GM19043 (cell line): ENCODE data around the gene ZNF670.

Experiments used
- ATAC-seq: cut with Tn5 transposase; IDR thresholded peaks from one replicate; pipeline ENCODE4 v1.9.1; 2021; ENCODE audit warnings: low read depth; ENCODE audit not compliant: unreplicated experiment

The ZNF670 gene

GRCh38 chr1:247104965-247105364 is 26.4 kb upstream of the ZNF670 start:
- ATAC-seq: no peak

- ATAC-seq: peak; percentile 98
Measured at GRCh38 chr1:247103859-247104591, 25.4 kb upstream of the ZNF670 start, which contains the start of gene ZNF669. TSS of gene ZNF669 (minus strand) at chr1:247104356. CDS start at chr1:247104199, 157 bp downstream.

DNA sequence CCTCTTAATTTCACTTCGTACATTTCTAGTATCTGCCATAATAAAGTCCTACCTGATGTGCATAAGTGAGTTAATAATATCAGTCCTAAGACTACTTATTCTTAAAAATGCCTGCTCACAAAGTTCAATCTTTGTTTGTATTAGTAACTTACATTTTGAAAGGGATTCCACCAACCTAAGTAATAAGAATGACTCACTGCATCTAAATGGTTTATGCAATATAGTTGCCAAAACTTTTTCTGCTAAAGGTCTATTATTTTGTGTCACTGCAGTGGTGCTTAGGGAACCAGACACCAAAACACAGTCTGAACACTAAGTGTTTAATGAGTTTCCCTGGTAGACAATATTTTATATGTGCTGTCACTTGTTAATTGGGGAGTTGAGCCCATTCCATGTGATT is 23.8 kb upstream of the ZNF670 start:
- ATAC-seq: no peak

DNA sequence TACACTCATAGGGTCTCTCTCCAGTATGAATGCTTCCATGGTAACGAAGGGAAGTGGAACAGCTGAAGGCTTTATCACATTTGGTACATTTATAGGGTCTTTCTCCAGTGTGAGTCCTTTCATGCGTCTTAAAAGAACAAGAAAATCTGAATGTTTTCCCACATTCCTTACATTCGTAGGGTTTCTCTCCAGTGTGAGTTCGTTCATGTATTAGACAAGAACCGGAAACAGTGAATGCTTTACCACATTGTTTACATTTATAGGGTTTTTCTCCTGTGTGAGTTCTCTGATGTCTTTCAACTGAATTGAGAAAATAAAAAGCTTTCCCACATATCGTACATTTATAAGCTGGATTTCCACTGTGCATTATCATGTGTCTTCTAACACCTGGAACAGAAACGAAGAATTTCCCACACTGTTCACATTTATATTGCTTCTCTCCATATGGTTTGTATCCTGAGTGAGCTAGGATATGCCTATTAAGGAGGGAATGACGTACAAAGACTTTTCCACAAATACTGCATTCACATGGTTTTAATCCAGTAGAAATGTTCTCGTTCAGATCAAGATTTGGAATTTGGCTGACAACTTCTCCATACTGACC is 22.2 kb upstream of the ZNF670 start:
- no peak for ATAC-seq

DNA sequence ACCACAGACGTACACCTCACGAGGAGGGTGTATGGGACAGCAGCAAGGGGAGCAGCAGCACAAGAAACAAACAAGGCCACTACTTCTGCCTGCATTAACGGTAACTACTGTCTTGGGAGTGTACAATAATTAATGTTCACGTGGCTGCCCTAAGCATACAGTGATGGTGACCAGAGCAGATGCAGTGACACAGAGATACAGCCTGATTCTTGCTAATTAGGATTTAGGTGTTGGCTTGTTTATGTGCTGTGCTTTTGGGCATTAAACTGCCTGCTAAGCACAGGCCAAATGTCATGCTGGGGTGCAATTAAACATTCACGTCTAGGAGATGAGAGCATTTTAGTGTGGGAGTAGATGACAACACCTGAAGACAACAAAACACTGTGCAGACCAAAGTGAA is 18.3 kb upstream of the ZNF670 start:
- no peak for ATAC-seq

- ATAC-seq: no peak
Measured at GRCh38 chr1:247096544-247096943, 17.9 kb upstream of the ZNF670 start.

GRCh38 chr1:247096112-247096511 is 17.5 kb upstream of the ZNF670 start:
- ATAC-seq: no peak

DNA sequence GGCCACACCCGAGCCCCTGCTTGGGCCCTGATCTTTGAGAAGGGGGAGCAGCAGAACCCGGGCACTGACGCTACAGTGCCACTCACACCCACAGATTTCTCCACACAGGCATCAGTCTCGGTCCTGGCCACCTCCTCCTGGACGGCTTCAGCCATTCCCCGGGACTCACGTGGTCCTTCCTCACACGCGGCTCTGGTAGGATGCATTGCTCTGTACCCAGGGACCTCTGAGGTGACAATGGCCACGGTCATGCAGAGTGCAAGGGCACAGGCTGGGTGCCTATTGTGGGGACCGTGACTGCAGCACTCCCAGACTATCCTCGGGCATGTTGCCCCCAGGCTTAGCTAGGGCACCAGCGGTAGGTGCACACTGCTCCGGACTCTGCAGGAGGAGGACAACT is 11.8 kb upstream of the ZNF670 start:
- no peak for ATAC-seq

- ATAC-seq: no peak
Measured at GRCh38 chr1:247089616-247090375, 11.2 kb upstream of the ZNF670 start.

- ATAC-seq: no peak
Measured at GRCh38 chr1:247088967-247089366, 10.4 kb upstream of the ZNF670 start.

GRCh38 chr1:247087256-247087655 is 8.6 kb upstream of the ZNF670 start:
- no peak for ATAC-seq

DNA sequence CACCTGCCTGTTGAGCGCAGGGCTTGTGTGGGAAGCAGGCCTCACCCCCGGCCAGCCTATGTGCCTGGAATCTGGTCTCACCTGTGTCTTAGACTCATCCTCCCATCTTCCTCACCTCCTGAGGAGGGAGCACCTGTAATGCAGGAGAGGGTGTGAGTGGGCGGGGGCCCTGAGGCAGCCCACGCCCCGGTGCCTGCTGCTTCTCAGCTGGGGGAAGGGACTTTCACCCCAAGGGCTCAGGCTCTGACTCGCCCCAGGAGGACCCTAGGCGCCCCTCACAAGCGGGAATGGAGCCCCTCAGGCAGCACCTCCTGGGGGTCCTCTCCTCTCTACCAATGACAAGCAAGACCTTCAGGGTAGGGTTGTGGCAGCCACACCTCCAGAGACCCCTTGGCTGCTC is 6.7 kb upstream of the ZNF670 start:
- ATAC-seq: no peak

DNA sequence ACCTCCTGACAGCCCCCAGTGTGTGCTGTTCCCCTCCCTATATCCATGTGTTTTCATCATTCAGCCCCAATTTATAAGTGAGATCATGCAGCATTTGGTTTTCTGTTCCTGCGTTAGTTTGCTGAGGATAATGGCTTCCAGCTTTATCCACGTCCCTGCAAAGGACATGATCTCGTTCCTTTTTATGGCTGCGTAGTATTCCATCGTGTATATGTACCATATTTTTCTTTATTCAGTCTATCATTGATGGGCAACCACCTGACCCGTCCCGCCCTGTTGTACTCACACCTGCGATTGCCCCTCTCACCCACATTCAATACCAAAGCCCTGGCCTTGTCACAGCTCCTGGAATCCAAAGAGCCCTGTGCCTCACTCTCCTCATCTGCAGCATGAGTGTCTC is 6.2 kb upstream of the ZNF670 start:
- ATAC-seq: no peak

GRCh38 chr1:247079141-247079874 is 697 bp upstream of the ZNF670 start:
- no peak for ATAC-seq

DNA sequence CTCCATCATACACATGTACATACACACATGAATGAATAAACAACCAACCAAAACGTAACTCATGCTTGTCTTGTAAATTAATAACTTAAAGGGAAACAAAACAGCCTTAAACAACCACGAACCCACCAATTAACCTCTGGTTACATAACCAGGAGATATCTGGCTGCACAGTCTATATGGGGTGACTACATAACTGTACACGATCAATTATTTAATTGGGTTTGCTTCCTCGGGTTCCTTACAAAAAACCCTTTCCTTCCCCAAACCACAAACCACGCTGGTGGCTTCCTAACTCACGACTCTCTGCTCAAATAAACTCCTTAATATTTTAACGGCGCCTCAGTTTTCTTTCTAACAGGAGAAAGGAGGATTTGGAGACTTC is 744 bp downstream of the ZNF670 start:
- no peak for ATAC-seq

DNA sequence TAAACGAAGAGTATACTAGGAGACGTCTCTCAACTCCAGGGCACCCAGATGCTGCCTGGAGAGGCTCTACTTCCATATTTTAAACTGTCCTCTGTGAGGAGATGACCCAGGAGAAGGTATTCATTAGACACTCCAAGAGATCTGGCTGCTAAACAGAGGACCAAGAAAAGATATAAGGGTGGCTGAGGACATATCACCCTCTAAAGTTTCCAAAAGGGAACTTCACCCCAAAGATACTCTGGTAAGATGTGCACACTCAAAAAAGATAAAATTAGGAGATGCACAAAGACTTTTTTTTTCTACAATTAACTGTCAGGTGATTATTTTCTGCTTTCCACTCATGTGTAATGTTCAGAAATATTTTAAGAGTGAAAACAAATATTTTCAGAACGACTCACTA is 1.4 kb downstream of the ZNF670 start:
- no peak for ATAC-seq

GRCh38 chr1:247070645-247071044 is 8.0 kb downstream of the ZNF670 start:
- no peak for ATAC-seq

- no peak for ATAC-seq
Measured at GRCh38 chr1:247064304-247064703, 14.3 kb downstream of the ZNF670 start.

DNA sequence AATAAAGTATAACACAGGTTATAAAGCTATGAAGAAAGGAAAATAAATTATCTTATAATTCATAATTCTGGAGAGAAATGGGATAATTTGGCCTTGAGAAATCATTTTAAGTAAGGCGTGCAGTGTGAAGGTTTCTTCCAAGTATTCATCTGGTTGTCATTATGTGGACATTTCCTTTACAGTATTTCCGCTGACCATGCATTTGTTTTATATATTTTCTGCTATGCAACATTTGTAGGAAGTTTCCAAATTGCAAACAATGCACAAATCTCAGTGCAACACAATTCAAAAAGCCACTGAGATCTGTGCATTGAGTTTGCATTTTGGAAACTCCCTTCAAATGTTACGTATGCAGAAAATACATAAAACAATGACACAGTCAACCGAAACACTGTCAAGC is 17.8 kb downstream of the ZNF670 start:
- no peak for ATAC-seq

DNA sequence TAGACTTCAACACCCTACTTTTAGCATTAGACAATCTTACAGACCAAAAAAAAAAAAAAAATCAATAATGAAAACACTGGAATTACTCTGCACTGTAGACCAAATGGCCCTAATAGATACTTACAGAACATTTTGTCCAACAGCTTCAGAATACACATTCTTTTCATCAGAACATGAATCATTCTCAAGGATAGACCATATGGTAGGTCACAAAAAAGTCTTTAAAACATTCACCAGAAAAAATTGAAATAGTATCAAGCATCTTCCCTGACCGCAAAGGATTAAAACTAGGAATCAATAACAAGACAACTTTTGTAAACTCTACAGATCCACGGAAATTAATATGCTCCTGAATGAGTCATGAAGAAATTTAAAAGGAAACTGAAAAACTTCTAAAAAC is 22.5 kb downstream of the ZNF670 start:
- ATAC-seq: no peak

DNA sequence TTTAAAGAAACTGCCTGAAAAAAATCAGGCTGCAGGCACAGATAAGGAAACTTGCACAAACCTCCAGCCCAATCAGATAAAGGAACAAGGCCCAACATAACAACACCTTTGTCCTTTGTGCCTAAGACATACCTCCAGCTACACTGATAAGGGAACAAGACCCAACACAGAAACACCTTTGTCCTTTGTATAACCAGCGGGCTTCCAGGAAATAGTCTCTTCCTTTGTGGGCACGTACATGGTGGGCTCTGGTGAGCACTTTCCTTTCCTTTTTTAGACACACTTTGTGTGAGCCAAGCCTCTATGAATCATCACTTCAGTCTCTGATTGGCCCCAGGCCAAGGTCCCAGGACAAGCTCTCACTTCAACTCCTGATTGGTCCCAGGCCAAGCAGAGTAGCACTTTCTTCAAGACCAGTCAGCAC is 23.6 kb downstream of the ZNF670 start:
- ATAC-seq: no peak
